Midbrain (tissue), 1 donor: ENCODE results near the gene GNB1L.

Experiments
- DNase-seq: peaks from one replicate; lab custom pipeline; 2025; lab: John Stamatoyannopoulos, UW

GNB1L gene

GRCh38 chr22:19876314-19876940, 21.8 kb upstream of the GNB1L start:
- DNase-seq: no peak

GRCh38 chr22:19875531-19876313, 21.0 kb upstream of the GNB1L start:
- DNase-seq: no peak

- DNase-seq: no peak
Measured at GRCh38 chr22:19875061-19875530, 20.4 kb upstream of the GNB1L start.

- DNase-seq: no peak
Measured at GRCh38 chr22:19874307-19875060, 19.8 kb upstream of the GNB1L start.

- no peak for DNase-seq
Measured at GRCh38 chr22:19873960-19874306, 19.3 kb upstream of the GNB1L start.

GRCh38 chr22:19873138-19873959, 18.7 kb upstream of the GNB1L start:
- DNase-seq: no peak

- DNase-seq: no peak
Measured at GRCh38 chr22:19872779-19873137, 18.1 kb upstream of the GNB1L start.

GRCh38 chr22:19871845-19872778, 17.4 kb upstream of the GNB1L start:
- DNase-seq: no peak

GRCh38 chr22:19871023-19871844, 16.6 kb upstream of the GNB1L start:
- no peak for DNase-seq

- no peak for DNase-seq
Measured at GRCh38 chr22:19870153-19871022, 15.7 kb upstream of the GNB1L start.

GRCh38 chr22:19869497-19870152, 15.0 kb upstream of the GNB1L start:
- no peak for DNase-seq

GRCh38 chr22:19868773-19869471, 14.2 kb upstream of the GNB1L start:
- peak; percentile 34 for DNase-seq

GRCh38 chr22:19868333-19868732, 13.7 kb upstream of the GNB1L start:
- DNase-seq: no peak

- no peak for DNase-seq
Measured at GRCh38 chr22:19867617-19868016, 12.9 kb upstream of the GNB1L start.

- DNase-seq: no peak
Measured at GRCh38 chr22:19866665-19867009, 12.0 kb upstream of the GNB1L start.

GRCh38 chr22:19865141-19865829, 10.6 kb upstream of the GNB1L start:
- DNase-seq: no peak

- no peak for DNase-seq
Measured at GRCh38 chr22:19864538-19865106, 9.9 kb upstream of the GNB1L start.
